H9 (cell line): Measurements from ENCODE around the gene VWC2. TPM values are rescaled to one million over a fixed set of nuclear protein-coding genes. Genes with fewer than 3 reads are reported as not detected.

Experiments used
- DNase-seq: peaks from one replicate; pipeline ENCODE4 v3.0.0-alpha.2; 2017
- H2AFZ ChIP-seq: one replicate; pipeline ENCODE4 v1.6.1; 2013; ENCODE audit warnings: mild to moderate bottlenecking, low read length, control low read depth, moderate library complexity
- H2AK5ac ChIP-seq: 2 replicates; pipeline ENCODE4 v1.6.1; 2013; ENCODE audit warnings: low read length, control low read depth, mixed read lengths; ENCODE audit not compliant: insufficient read length
- H2BK120ac ChIP-seq: one replicate; pipeline ENCODE4 v1.6.1; 2013; ENCODE audit warnings: low read depth, mild to moderate bottlenecking, low read length, control low read depth, inconsistent platforms; ENCODE audit not compliant: poor library complexity, severe bottlenecking
- H2BK12ac ChIP-seq: 2 replicates; pipeline ENCODE4 v1.6.1; 2013; ENCODE audit warnings: low read length, control low read depth, mixed read lengths, low read depth; ENCODE audit not compliant: insufficient read length
- H2BK15ac ChIP-seq: 2 replicates; pipeline ENCODE4 v1.6.1; 2013; ENCODE audit warnings: low read depth, low read length, control low read depth
- H2BK20ac ChIP-seq: one replicate; pipeline ENCODE4 v1.6.1; 2013; ENCODE audit warnings: low read depth, mild to moderate bottlenecking, low read length, control low read depth, inconsistent platforms; ENCODE audit not compliant: poor library complexity, severe bottlenecking
- H2BK5ac ChIP-seq: 2 replicates; pipeline ENCODE4 v1.6.1; 2013; ENCODE audit warnings: low read length, control low read depth, mixed read lengths; ENCODE audit not compliant: insufficient read length
- H3K14ac ChIP-seq: 2 replicates; pipeline ENCODE4 v1.6.1; 2013; ENCODE audit warnings: low read length, control low read depth; ENCODE audit not compliant: insufficient read depth
- H3K18ac ChIP-seq: 2 replicates; pipeline ENCODE4 v1.6.1; 2013; ENCODE audit warnings: low read depth, mild to moderate bottlenecking, mixed read lengths, low read length, control low read depth; ENCODE audit not compliant: insufficient read length
- H3K23ac ChIP-seq: 2 replicates; pipeline ENCODE4 v1.6.1; 2013; ENCODE audit warnings: low read length, control low read depth, mixed read lengths, low read depth; ENCODE audit not compliant: insufficient read length
- H3K23me2 ChIP-seq: 2 replicates; pipeline ENCODE4 v1.6.1; 2013; ENCODE audit warnings: low read depth, mild to moderate bottlenecking, mixed read lengths, low read length, control low read depth; ENCODE audit not compliant: insufficient read length, poor library complexity, severe bottlenecking
- H3K27ac ChIP-seq: 2 replicates; pipeline ENCODE4 v1.5.1; 2013; ENCODE audit warnings: low read length, control low read depth, mixed read lengths, low read depth; ENCODE audit not compliant: insufficient read length
- H3K27me3 ChIP-seq: 2 replicates; pipeline ENCODE4 v1.6.1; 2013; ENCODE audit warnings: low read length, control low read depth, inconsistent platforms; ENCODE audit not compliant: insufficient read depth
- H3K4ac ChIP-seq: 2 replicates; pipeline ENCODE4 v1.6.1; 2013; ENCODE audit warnings: low read depth, mild to moderate bottlenecking, control low read depth, inconsistent platforms, low read length, moderate library complexity
- H3K4me1 ChIP-seq: 2 replicates; pipeline ENCODE4 v1.6.1; 2013; ENCODE audit warnings: low read length, control low read depth, inconsistent platforms; ENCODE audit not compliant: insufficient read depth
- H3K4me2 ChIP-seq: 2 replicates; pipeline ENCODE4 v1.6.1; 2013; ENCODE audit warnings: low read length, control low read depth, mixed read lengths; ENCODE audit not compliant: insufficient read length, insufficient read depth
- H3K56ac ChIP-seq: 2 replicates; pipeline ENCODE4 v1.6.1; 2013; ENCODE audit warnings: low read depth, mild to moderate bottlenecking, mixed read lengths, low read length, control low read depth; ENCODE audit not compliant: insufficient read length
- H3K79me1 ChIP-seq: 2 replicates; pipeline ENCODE4 v1.6.1; 2013; ENCODE audit warnings: low read depth, mild to moderate bottlenecking, moderate library complexity, low read length, control low read depth, inconsistent platforms; ENCODE audit not compliant: insufficient read depth, poor library complexity, severe bottlenecking
- H3K79me2 ChIP-seq: 2 replicates; pipeline ENCODE4 v1.6.1; 2013; ENCODE audit warnings: low read length, control low read depth, inconsistent platforms; ENCODE audit not compliant: insufficient read depth
- H3K9ac ChIP-seq: 2 replicates; pipeline ENCODE4 v1.6.1; 2013; ENCODE audit warnings: low read length, control low read depth, mixed read lengths; ENCODE audit not compliant: insufficient read length; ENCODE audit errors: extremely low read depth
- H3K9me3 ChIP-seq: one replicate; pipeline ENCODE4 v1.6.1; 2013; ENCODE audit warnings: low read depth, low read length, inconsistent platforms; ENCODE audit not compliant: control insufficient read depth
- H3T11ph ChIP-seq: one replicate; pipeline ENCODE4 v1.6.1; 2013; ENCODE audit warnings: mild to moderate bottlenecking, low read length, control low read depth, inconsistent platforms
- H4K20me1 ChIP-seq: one replicate; pipeline ENCODE4 v1.6.1; 2013; ENCODE audit not compliant: control insufficient read depth, insufficient read length, insufficient read depth
- H4K5ac ChIP-seq: 2 replicates; pipeline ENCODE4 v1.6.1; 2013; ENCODE audit warnings: low read depth, mild to moderate bottlenecking, mixed read lengths, low read length, control low read depth; ENCODE audit not compliant: insufficient read length
- H4K8ac ChIP-seq: replicated peaks from 2 replicates; pipeline ENCODE4 v1.6.1; 2013; ENCODE audit warnings: low read length, control low read depth, mixed read lengths, low read depth; ENCODE audit not compliant: insufficient read length
- H4K91ac ChIP-seq: 2 replicates; pipeline ENCODE4 v1.6.1; 2013; ENCODE audit warnings: low read depth, mild to moderate bottlenecking, moderate library complexity, mixed read lengths, low read length, control low read depth; ENCODE audit not compliant: insufficient read length
- H3K27ac Mint-ChIP-seq, 3 experiments: 2 replicates in 2 of 3; 3 replicates in 1 of 3; pipeline ENCODE4 v1.8.0; 2020 to 2021; ENCODE audit warnings: mixed read lengths in 3 of 3, mild to moderate bottlenecking in 1 of 3, moderate library complexity in 1 of 3
- H3K27me3 Mint-ChIP-seq: 2 replicates; pipeline ENCODE4 v1.8.0; 2021; ENCODE audit warnings: low read depth, mild to moderate bottlenecking, moderate library complexity, mixed read lengths
- H3K36me3 Mint-ChIP-seq, 3 experiments: 2 replicates in 2 of 3; 3 replicates in 1 of 3; pipeline ENCODE4 v1.8.0; 2020 to 2021; ENCODE audit warnings: low read depth in 3 of 3, mixed read lengths in 3 of 3; ENCODE audit not compliant: insufficient read depth in 1 of 3
- H3K4me1 Mint-ChIP-seq, 2 experiments: 2 replicates each; pipeline ENCODE4 v1.8.0; 2020; ENCODE audit warnings: mixed read lengths in 2 of 2
- H3K4me3 Mint-ChIP-seq, 2 experiments: 2 replicates in 1 of 2; 3 replicates in 1 of 2; pipeline ENCODE4 v1.8.0; 2020 to 2021; ENCODE audit warnings: mild to moderate bottlenecking in 2 of 2, mixed read lengths in 2 of 2, moderate library complexity in 1 of 2
- H3K9me3 Mint-ChIP-seq, 2 experiments: 2 replicates in 1 of 2; 3 replicates in 1 of 2; pipeline ENCODE4 v1.8.0; 2020; ENCODE audit warnings: mild to moderate bottlenecking in 2 of 2, mixed read lengths in 2 of 2, moderate library complexity in 1 of 2
- WGBS: extraction: QIAGEN DNeasy Blood & Tissue Kit; methylation state at CpG from one replicate; pipeline ENCODE4 v1.1.7; 2013; ENCODE audit warnings: missing lambda C conversion rate, low lambda C conversion rate, mixed read lengths; ENCODE audit not compliant: insufficient read length; ENCODE audit errors: extremely low coverage; 5-methylcytosine and 5-hydroxymethylcytosine counted together
- total RNA-seq: library from RNA; stranded (reverse); gene quantifications from 2 replicates; pipeline ENCODE4 v1.2.1, GENCODE V29; 2021
- TF ChIP-seq, protein P1 (sequence below): fragments of 200-600 bp; sonication (generic); conservative IDR thresholded peaks from 3 replicates; pipeline ENCODE4 v1.8.0; 2021; ENCODE audit warnings: antibody characterized with exemption, mild to moderate bottlenecking

VWC2 gene
- total RNA-seq, 1 experiment from 2014 or later: 0.02 TPM

DNA sequence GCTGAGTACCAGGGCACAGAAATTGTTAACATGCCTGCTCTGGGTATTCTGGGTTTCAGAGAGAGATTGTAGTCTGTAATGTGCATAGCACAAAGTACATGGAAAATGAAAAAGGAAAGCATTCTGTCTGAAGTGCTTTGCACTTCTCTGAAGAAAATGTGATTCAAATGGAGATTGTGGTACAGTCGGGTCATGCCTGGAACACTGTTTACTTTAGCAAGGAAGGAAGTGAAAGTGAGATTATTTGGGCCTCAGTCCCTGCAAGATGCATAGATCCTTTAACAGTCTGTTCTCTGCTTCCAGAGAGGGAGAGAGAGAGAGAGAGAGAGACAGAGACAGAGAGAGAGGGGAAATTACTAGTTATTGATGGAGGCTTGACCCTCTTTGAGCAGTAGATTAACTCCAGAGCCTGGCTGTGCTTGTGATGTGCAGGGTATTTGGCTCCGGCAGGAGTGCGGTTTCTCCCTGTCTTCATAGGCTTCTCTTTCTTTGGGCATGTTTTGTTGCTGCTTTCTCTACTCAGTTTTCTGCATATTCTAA lies 5.4 kb downstream of the VWC2 start:
- Histone ChIP-seq H3K27me3 (peaks cover 22% of the 10 kb centered on the region; the same call in 1 of the 2 replicates), H3T11ph (no peak overlapping the region), H3K23me2 (peaks cover 22% of the 10 kb centered on the region), H2AFZ (no peak overlapping the region), H3K79me2 (no peaks in the 10 kb centered on the region), H3K4me2 (no peak overlapping the region), H3K27ac (no peak overlapping the region), H2BK5ac (no peak overlapping the region), H3K4ac (no peak overlapping the region), H3K9ac (no peak overlapping the region), H4K20me1 (no peaks in the 10 kb centered on the region), H3K4me1 (no peaks in the 10 kb centered on the region), H2BK12ac (no peak overlapping the region), H3K79me1 (no peaks in the 10 kb centered on the region), H2BK20ac (no peak overlapping the region), H2BK120ac (no peak overlapping the region), H3K9me3 (no peaks in the 10 kb centered on the region), H2AK5ac (no peak overlapping the region), H3K23ac (no peak overlapping the region), H4K8ac (no peak overlapping the region), H4K5ac (no peak overlapping the region), H3K18ac (no peak overlapping the region), H3K14ac (no peak overlapping the region), H3K56ac (no peak overlapping the region), H4K91ac (no peak overlapping the region), H2BK15ac (no peak overlapping the region)
- peaks cover 3 to 7% of the 10 kb centered on the region in 2 experiments; a peak in 3 of 4 replicates for H3K4me1 Mint-ChIP-seq
- H3K9me3 Mint-ChIP-seq: no peaks in the 10 kb centered on the region; a peak in 1 of 5 replicates
- WGBS: no CpG with 5 or more reads among the region's 3 CpGs
- peaks cover 38% of the 10 kb centered on the region for H3K27me3 Mint-ChIP-seq
- no peak overlapping the region for H3K4me3 Mint-ChIP-seq
- TF ChIP-seq, protein P1, sequence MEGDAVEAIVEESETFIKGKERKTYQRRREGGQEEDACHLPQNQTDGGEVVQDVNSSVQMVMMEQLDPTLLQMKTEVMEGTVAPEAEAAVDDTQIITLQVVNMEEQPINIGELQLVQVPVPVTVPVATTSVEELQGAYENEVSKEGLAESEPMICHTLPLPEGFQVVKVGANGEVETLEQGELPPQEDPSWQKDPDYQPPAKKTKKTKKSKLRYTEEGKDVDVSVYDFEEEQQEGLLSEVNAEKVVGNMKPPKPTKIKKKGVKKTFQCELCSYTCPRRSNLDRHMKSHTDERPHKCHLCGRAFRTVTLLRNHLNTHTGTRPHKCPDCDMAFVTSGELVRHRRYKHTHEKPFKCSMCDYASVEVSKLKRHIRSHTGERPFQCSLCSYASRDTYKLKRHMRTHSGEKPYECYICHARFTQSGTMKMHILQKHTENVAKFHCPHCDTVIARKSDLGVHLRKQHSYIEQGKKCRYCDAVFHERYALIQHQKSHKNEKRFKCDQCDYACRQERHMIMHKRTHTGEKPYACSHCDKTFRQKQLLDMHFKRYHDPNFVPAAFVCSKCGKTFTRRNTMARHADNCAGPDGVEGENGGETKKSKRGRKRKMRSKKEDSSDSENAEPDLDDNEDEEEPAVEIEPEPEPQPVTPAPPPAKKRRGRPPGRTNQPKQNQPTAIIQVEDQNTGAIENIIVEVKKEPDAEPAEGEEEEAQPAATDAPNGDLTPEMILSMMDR: no peak
- no peaks in the 10 kb centered on the region for H3K36me3 Mint-ChIP-seq
- no peak overlapping the region for H3K27ac Mint-ChIP-seq
- no peak for DNase-seq
